OCI-M2 (cell line): ENCODE measurements around the gene ME2.
"Not testable (repeated sequence)": the region's sequence is repeated elsewhere in the genome, so short reads cannot be mapped to it uniquely, and the experiment has no call there.

Experiments used
- DNase-seq: peaks from one replicate; lab custom pipeline; 2025; ENCODE audit not compliant: unreplicated experiment; lab: John Stamatoyannopoulos, UW

Gene ME2

GRCh38 chr18:50911006-50911405 lies 32.1 kb downstream of the ME2 start:
- no peak for DNase-seq

- DNase-seq, result no peak
Observed at GRCh38 chr18:50917021-50917420, 38.1 kb downstream of the ME2 start.

- DNase-seq, result no peak
Observed at GRCh38 chr18:50918153-50918552, 39.2 kb downstream of the ME2 start.

GRCh38 chr18:50924372-50924771 lies 45.5 kb downstream of the ME2 start:
- DNase-seq, result no peak

- DNase-seq, result no peak
Observed at GRCh38 chr18:50926521-50926920, 47.6 kb downstream of the ME2 start.

GRCh38 chr18:50928551-50928950 lies 49.6 kb downstream of the ME2 start:
- no peak for DNase-seq

- DNase-seq, result peak; percentile 4
Observed at GRCh38 chr18:50933684-50934083, 54.8 kb downstream of the ME2 start.

GRCh38 chr18:50934545-50935211 lies 55.8 kb downstream of the ME2 start:
- no peak for DNase-seq

- no peak for DNase-seq
Observed at GRCh38 chr18:50935493-50936191, 56.7 kb downstream of the ME2 start.

GRCh38 chr18:50937183-50937582 lies 58.3 kb downstream of the ME2 start:
- no peak for DNase-seq

- no peak for DNase-seq
Observed at GRCh38 chr18:50938912-50939311, 60.0 kb downstream of the ME2 start.

GRCh38 chr18:50944245-50944932 lies 65.5 kb downstream of the ME2 start:
- no peak for DNase-seq

- DNase-seq, result not testable (repeated sequence)
Observed at GRCh38 chr18:50945918-50946317, 67.0 kb downstream of the ME2 start.

GRCh38 chr18:50947899-50948298 lies 69.0 kb downstream of the ME2 start:
- no peak for DNase-seq

GRCh38 chr18:50949185-50949584 lies 70.3 kb downstream of the ME2 start:
- no peak for DNase-seq

GRCh38 chr18:50950626-50951025 lies 71.7 kb downstream of the ME2 start:
- no peak for DNase-seq

GRCh38 chr18:50953822-50954221 lies 74.9 kb downstream of the ME2 start:
- no peak for DNase-seq

GRCh38 chr18:50955253-50955652 lies 76.3 kb downstream of the ME2 start:
- no peak for DNase-seq

GRCh38 chr18:50956116-50956515 lies 77.2 kb downstream of the ME2 start:
- no peak for DNase-seq

- no peak for DNase-seq
Observed at GRCh38 chr18:50961974-50962373, 83.1 kb downstream of the ME2 start.

- no peak for DNase-seq
Observed at GRCh38 chr18:50967714-50968661, 89.1 kb downstream of the ME2 start, which contains the start of gene ELAC1. Gene ELAC1, plus strand, starts transcription at chr18:50968040. Its CDS starts 6,365 bp downstream, at chr18:50974405.
